IMR-90 (cell line): ENCODE measurements around the gene PLA2G4E. TPM values are rescaled to one million over a fixed set of nuclear protein-coding genes. Genes with fewer than 3 reads are reported as not detected.

Experiments used
- ATAC-seq: fragments of 200-7000 bp; cut with Tn5 transposase; 2 replicates; pipeline ENCODE4 v1.9.1; 2020; ENCODE audit warnings: low read depth, mild to moderate bottlenecking, moderate library complexity
- BruUV-seq: library from RNA; stranded (reverse); fragments of 400-500 nt; replicated peaks from 2 replicates; lab custom pipeline; 2021; lab: Mats Ljungman, UMichigan
- CTCF ChIA-PET: fragments of 300-600 bp; formaldehyde crosslinking; extraction: SDS; loops from one replicate; lab custom pipeline; 2021; ENCODE audit warnings: antibody characterized with exemption; lab: Yijun Ruan, JAX
- POLR2A ChIA-PET: fragments of 300-600 bp; sonication (Branson Sonifier 250); formaldehyde crosslinking; loops from one replicate; lab custom pipeline; 2022; ENCODE audit warnings: antibody characterized with exemption; ENCODE audit not compliant: unreplicated experiment; lab: Charles Lee
- DNase-seq: peaks from one replicate; pipeline ENCODE4 v3.0.0; 2013
- H2AFZ ChIP-seq: replicated peaks from 2 replicates; pipeline ENCODE3; 2013; ENCODE audit warnings: low read length, mild to moderate bottlenecking; ENCODE audit not compliant: poor library complexity
- H2AK5ac ChIP-seq: 2 replicates; pipeline ENCODE4 v1.6.1; 2013; ENCODE audit warnings: low read depth, low read length, inconsistent platforms
- H2AK9ac ChIP-seq: replicated peaks from 2 replicates; pipeline ENCODE3; 2013; ENCODE audit warnings: mild to moderate bottlenecking, low read depth, low read length, moderate library complexity; ENCODE audit not compliant: poor library complexity
- H2BK120ac ChIP-seq: 2 replicates; pipeline ENCODE4 v1.6.1; 2013; ENCODE audit warnings: low read depth, low read length, inconsistent platforms
- H2BK15ac ChIP-seq: 3 replicates; pipeline ENCODE4 v1.6.1; 2013; ENCODE audit warnings: low read depth, low read length, inconsistent platforms
- H2BK20ac ChIP-seq: 2 replicates; pipeline ENCODE4 v1.6.1; 2013; ENCODE audit warnings: low read depth, mild to moderate bottlenecking, inconsistent platforms, low read length, moderate library complexity
- H2BK5ac ChIP-seq: 2 replicates; pipeline ENCODE4 v1.6.1; 2013; ENCODE audit warnings: mild to moderate bottlenecking, low read depth, low read length, inconsistent platforms; ENCODE audit not compliant: poor library complexity, severe bottlenecking
- H3K14ac ChIP-seq: replicated peaks from 2 replicates; pipeline ENCODE4 v1.6.1; 2013; ENCODE audit warnings: low read depth, low read length, inconsistent platforms
- H3K18ac ChIP-seq: 2 replicates; pipeline ENCODE4 v1.6.1; 2013; ENCODE audit warnings: low read depth, low read length, control low read depth
- H3K23ac ChIP-seq: 2 replicates; pipeline ENCODE4 v1.6.1; 2013; ENCODE audit warnings: low read depth, low read length, inconsistent platforms
- H3K27ac ChIP-seq: 2 replicates; pipeline ENCODE4 v1.5.1; 2013; ENCODE audit warnings: mild to moderate bottlenecking, control low read depth, low read length; ENCODE audit not compliant: insufficient read depth
- H3K27me3 ChIP-seq: 2 replicates; pipeline ENCODE4 v1.6.1; 2013; ENCODE audit warnings: low read length; ENCODE audit not compliant: control insufficient read depth, insufficient read depth
- H3K36me3 ChIP-seq: 2 replicates; pipeline ENCODE4 v1.6.1; 2013; ENCODE audit warnings: low read length, mixed read lengths; ENCODE audit not compliant: control insufficient read depth, insufficient read depth
- H3K4ac ChIP-seq: 2 replicates; pipeline ENCODE4 v1.6.1; 2013; ENCODE audit warnings: low read depth, low read length, inconsistent platforms
- H3K4me1 ChIP-seq: 2 replicates; pipeline ENCODE4 v1.6.1; 2013; ENCODE audit warnings: low read length, mixed read lengths; ENCODE audit not compliant: control insufficient read depth, insufficient read depth
- H3K4me2 ChIP-seq: 2 replicates; pipeline ENCODE4 v1.6.1; 2013; ENCODE audit warnings: low read depth, mild to moderate bottlenecking, control low read depth, low read length, moderate library complexity
- H3K4me3 ChIP-seq: 2 replicates; pipeline ENCODE4 v1.5.1; 2013; ENCODE audit warnings: low read depth, mild to moderate bottlenecking, control low read depth, low read length, moderate library complexity; ENCODE audit not compliant: insufficient read depth
- H3K56ac ChIP-seq: 2 replicates; pipeline ENCODE4 v1.6.1; 2013; ENCODE audit warnings: low read length, inconsistent platforms; ENCODE audit not compliant: insufficient read depth; ENCODE audit errors: extremely low read depth
- H3K79me1 ChIP-seq, 2 experiments: 2 replicates each; pipeline ENCODE4 v1.6.1; 2013; ENCODE audit warnings: low read length in 2 of 2, inconsistent platforms in 1 of 2, low read depth in 1 of 2
- H3K9ac ChIP-seq: 2 replicates; pipeline ENCODE4 v1.6.1; 2013; ENCODE audit warnings: low read depth, low read length, control low read depth
- H3K9me1 ChIP-seq: 2 replicates; pipeline ENCODE4 v1.6.1; 2013; ENCODE audit warnings: low read length, inconsistent platforms; ENCODE audit not compliant: insufficient read depth
- H3K9me3 ChIP-seq: 2 replicates; pipeline ENCODE4 v1.6.1; 2013; ENCODE audit warnings: low read length; ENCODE audit not compliant: control insufficient read depth, insufficient read depth
- H4K20me1 ChIP-seq: 2 replicates; pipeline ENCODE4 v1.6.1; 2013; ENCODE audit warnings: low read length, inconsistent platforms; ENCODE audit not compliant: insufficient read depth
- H4K5ac ChIP-seq: 2 replicates; pipeline ENCODE4 v1.6.1; 2013; ENCODE audit warnings: mild to moderate bottlenecking, low read depth, low read length, control low read depth
- H4K8ac ChIP-seq, 2 experiments: 2 replicates each; pipeline ENCODE4 v1.6.1; 2013; ENCODE audit warnings: low read depth in 2 of 2, low read length in 2 of 2, control low read depth in 1 of 2, inconsistent platforms in 1 of 2
- H4K91ac ChIP-seq: 2 replicates; pipeline ENCODE4 v1.6.1; 2013; ENCODE audit warnings: low read depth, low read length, inconsistent platforms; ENCODE audit not compliant: insufficient read depth
- CEBPB ChIP-seq: IDR thresholded peaks from 2 replicates; pipeline ENCODE4 v1.6.1; 2012; ENCODE audit warnings: low read depth, low read length, improper control_type of control experiment
- MAZ ChIP-seq: IDR thresholded peaks from 2 replicates; pipeline ENCODE4 v1.6.1; 2012; ENCODE audit warnings: low read depth, mild to moderate bottlenecking, low read length, improper control_type of control experiment, moderate library complexity, borderline replicate concordance
- POLR2A ChIP-seq: IDR thresholded peaks from 2 replicates; pipeline ENCODE4 v1.6.1; 2012; ENCODE audit warnings: mild to moderate bottlenecking, low read depth, low read length
- SMC3 ChIP-seq: fragments of 150-350 bp; IDR thresholded peaks from 2 replicates; pipeline ENCODE4 v1.6.1; 2016; ENCODE audit warnings: low read depth, mild to moderate bottlenecking, antibody characterized with exemption, low read length, moderate library complexity
- WGBS, 2 experiments: methylation state at CpG; one replicate each; pipeline versions ENCODE4 v1.1.5 to v1.1.7; 2013; ENCODE audit warnings: missing lambda C conversion rate in 2 of 2; ENCODE audit not compliant: insufficient read length in 1 of 2; ENCODE audit errors: extremely low coverage in 2 of 2; 5-methylcytosine and 5-hydroxymethylcytosine counted together
- dilution Hi-C: fragments of 300-500 bp; cut with HindIII; formaldehyde crosslinking; loops from one replicate; pipeline ENCODE4 v1.14.3; 2018; ENCODE audit warnings: low sequenced_read_pairs; ENCODE audit not compliant: unreplicated experiment
- in situ Hi-C: fragments of 300-500 bp; cut with MboI; formaldehyde crosslinking; loops from 3 replicates; pipeline ENCODE4 v1.14.3; 2019; ENCODE audit warnings: low sequenced_read_pairs, inconsistent platforms, mixed read lengths
- intact Hi-C: fragments of 100-400 bp; cut with micrococcal nuclease; formaldehyde crosslinking; loops from 2 replicates; pipeline ENCODE4 v1.10.0; 2022
- polyA plus RNA-seq, 3 experiments: library from polyadenylated mRNA; depleted of rRNA; stranded (reverse); fragments of >200 nt; gene quantifications; 2 replicates each; pipeline ENCODE4 v1.2.3, GENCODE V29; 2012; ENCODE audit warnings: low replicate concordance in 1 of 3
- total RNA-seq: library from RNA; depleted of rRNA; stranded (reverse); fragments of >200 nt; gene quantifications from 2 replicates; pipeline ENCODE4 v1.2.3, GENCODE V29; 2012
- TF ChIP-seq, protein P1 (sequence below): fragments of 150-350 bp; IDR thresholded peaks from 2 replicates; pipeline ENCODE4 v1.6.1; 2017; ENCODE audit warnings: mild to moderate bottlenecking, antibody characterized with exemption, low read length, low read depth

Gene PLA2G4E
- total and polyA plus RNA-seq, 2 of the 4 experiments (the other 2 are of a cell fraction): not detected

DNA sequence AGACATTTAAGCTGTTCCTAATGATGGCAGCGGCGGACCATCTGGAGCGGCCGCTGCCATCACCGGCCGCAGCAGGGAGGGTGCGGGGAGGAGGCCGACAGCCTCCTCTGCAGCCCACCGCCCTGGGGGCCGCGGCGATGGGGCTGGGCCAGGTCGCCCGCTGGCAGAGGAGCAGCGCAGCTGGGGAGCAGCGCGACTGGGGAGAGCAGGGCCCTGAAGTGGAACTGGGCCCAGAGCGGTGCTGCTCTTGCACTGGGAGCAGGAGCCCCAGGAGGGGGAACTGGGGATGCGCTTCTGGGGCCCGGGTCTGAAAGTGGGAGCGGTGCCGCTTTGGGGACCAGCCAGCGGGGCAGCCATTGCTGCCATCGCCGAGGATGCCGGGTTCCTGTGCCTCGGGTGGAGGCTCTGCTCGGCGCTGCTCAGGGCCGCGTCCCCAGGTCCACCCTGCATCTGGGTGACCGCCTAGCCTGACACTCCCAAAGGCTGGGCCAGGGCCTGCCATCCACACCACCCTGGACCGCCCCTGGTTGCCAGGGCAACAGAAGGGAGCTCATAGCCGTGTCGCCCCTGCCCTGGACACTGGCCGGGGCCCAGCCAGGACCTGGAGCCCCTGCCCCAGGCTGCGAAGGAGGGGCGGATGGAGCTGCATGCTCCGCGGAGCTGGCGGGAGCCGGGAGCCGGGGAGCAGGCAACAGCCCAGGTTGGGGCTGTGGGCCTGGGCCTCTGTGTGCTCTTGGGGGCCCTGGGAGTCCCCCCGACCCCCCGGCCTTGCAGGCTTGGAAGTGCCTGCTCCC, 15.5 kb upstream of the PLA2G4E start (continued):
- TF ChIP-seq, protein P1, sequence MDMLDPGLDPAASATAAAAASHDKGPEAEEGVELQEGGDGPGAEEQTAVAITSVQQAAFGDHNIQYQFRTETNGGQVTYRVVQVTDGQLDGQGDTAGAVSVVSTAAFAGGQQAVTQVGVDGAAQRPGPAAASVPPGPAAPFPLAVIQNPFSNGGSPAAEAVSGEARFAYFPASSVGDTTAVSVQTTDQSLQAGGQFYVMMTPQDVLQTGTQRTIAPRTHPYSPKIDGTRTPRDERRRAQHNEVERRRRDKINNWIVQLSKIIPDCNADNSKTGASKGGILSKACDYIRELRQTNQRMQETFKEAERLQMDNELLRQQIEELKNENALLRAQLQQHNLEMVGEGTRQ: no peak

DNA sequence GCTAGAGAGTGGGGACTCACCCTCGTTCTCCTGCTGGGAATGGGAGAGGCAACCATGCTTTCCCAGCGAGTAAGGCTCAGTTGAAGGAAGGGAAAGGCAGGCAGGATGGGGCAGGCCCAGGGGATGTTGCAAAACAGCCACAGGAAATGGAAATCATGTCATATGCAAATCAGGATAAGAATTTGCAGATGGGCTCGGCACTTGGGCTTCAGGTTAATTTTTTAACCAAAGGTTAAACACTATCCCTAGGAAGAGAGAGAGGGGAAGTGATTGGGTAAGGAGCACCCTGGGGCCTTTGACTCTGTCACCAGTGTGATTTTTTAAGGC, 14.6 kb upstream of the PLA2G4E start:
- BruUV-seq: no TSS peak
- Histone ChIP-seq H3K4me2 (no peak overlapping the region), H4K91ac (no peak overlapping the region), H2BK120ac (no peak overlapping the region), H3K23ac (no peak overlapping the region), H3K4ac (no peak overlapping the region), H2BK20ac (no peak overlapping the region), H3K14ac (no peak overlapping the region), H3K56ac (no peak overlapping the region), H3K4me3 (no peak overlapping the region), H3K18ac (no peak overlapping the region), H3K9me3 (peaks cover 6% of the 10 kb centered on the region; the same call in 1 of the 2 replicates), H2AK5ac (no peak overlapping the region), H3K79me1 (no peaks in the 10 kb centered on the region), H2BK5ac (no peak overlapping the region), H2AK9ac (no peak overlapping the region), H3K27ac (no peak overlapping the region), H3K9me1 (no peaks in the 10 kb centered on the region), H4K20me1 (no peaks in the 10 kb centered on the region), H3K9ac (no peak overlapping the region), H4K5ac (no peak overlapping the region), H3K36me3 (no peaks in the 10 kb centered on the region), H3K27me3 (peaks cover 36% of the 10 kb centered on the region), H2BK15ac (no peak overlapping the region), H2AFZ (peak overlapping the region; percentile 54), H4K8ac (no peak overlapping the region), H3K4me1 (no peaks in the 10 kb centered on the region)
- TF ChIP-seq CEBPB: peak; percentile 71; the same call in 1 of the 2 replicates
- TF ChIP-seq SMC3: no peak
- no peak for TF ChIP-seq POLR2A
- TF ChIP-seq MAZ: no peak
- no peak for ATAC-seq
- WGBS, 2 experiments: 24% methylated on average over 2 of the region's 3 CpGs; no CpG with 5 or more reads in 1 of the 2 experiments
- intact Hi-C loops (no loop called here), in situ Hi-C loops (no loop called here), dilution Hi-C loops (no loop called here)
- CTCF ChIA-PET: no interaction called here
- DNase-seq: peak; percentile 11
- POLR2A ChIA-PET: interaction anchor here (0.6 kb wide), 1 partner anchor 410 kb away, joined by 9 read pairs; no protein-coding TSS in a partner anchor
